Common myeloid progenitor, CD34-positive (primary cell): ENCODE results near the gene SMARCD2.
"Not testable (repeated sequence)": the region's sequence is repeated elsewhere in the genome, so short reads cannot be mapped to it uniquely, and the experiment has no call there.

Source experiments
- CTCF ChIA-PET: fragments of 350-600 bp; sonication (Branson Sonifier 250); formaldehyde crosslinking; loops from one replicate; lab custom pipeline; 2021; ENCODE audit warnings: antibody characterized with exemption; lab: Charles Lee
- POLR2A ChIA-PET: fragments of 350-600 bp; sonication (Branson Sonifier 250); formaldehyde crosslinking; loops from one replicate; lab custom pipeline; 2021; ENCODE audit warnings: antibody characterized with exemption; lab: Charles Lee
- DNase-seq, 3 donors: peaks; one replicate each; pipeline versions ENCODE4 v3.0.0 to v3.0.0-alpha.2; 2013
- H3K27ac ChIP-seq, 2 experiments: 1 replicate in 1 of 2; 2 replicates in 1 of 2; pipeline ENCODE4 v1.7.0; 2013; ENCODE audit warnings: inconsistent platforms in 2 of 2, low read length in 2 of 2, mild to moderate bottlenecking in 2 of 2, low read depth in 1 of 2, moderate library complexity in 1 of 2; ENCODE audit not compliant: severe bottlenecking in 2 of 2, insufficient read depth in 1 of 2, poor library complexity in 1 of 2
- H3K27me3 ChIP-seq, 5 experiments: replicated peaks in 2 of 5; 1 replicate in 3 of 5; 2 replicates in 2 of 5; pipeline versions ENCODE4 v1.6.1 to v1.7.0; 2013; ENCODE audit warnings: low read length in 4 of 5, mild to moderate bottlenecking in 2 of 5, moderate library complexity in 2 of 5, inconsistent platforms in 1 of 5; ENCODE audit not compliant: insufficient read depth in 5 of 5, control insufficient read depth in 4 of 5
- H3K36me3 ChIP-seq, 4 experiments: 1 replicate in 2 of 4; 2 replicates in 2 of 4; pipeline versions ENCODE4 v1.6.1 to v1.7.0; 2013; ENCODE audit warnings: low read length in 3 of 4, control low read depth in 1 of 4, mild to moderate bottlenecking in 1 of 4; ENCODE audit not compliant: control insufficient read depth in 4 of 4, insufficient read depth in 4 of 4
- H3K4me1 ChIP-seq, 4 experiments: 1 replicate in 3 of 4; 2 replicates in 1 of 4; pipeline versions ENCODE4 v1.6.1 to v1.7.1; 2013; ENCODE audit warnings: low read length in 3 of 4, mild to moderate bottlenecking in 3 of 4, control low read depth in 1 of 4, inconsistent platforms in 1 of 4, moderate library complexity in 1 of 4; ENCODE audit not compliant: control insufficient read depth in 4 of 4, insufficient read depth in 4 of 4; ENCODE audit errors: control extremely low read depth in 1 of 4
- H3K4me3 ChIP-seq, 7 experiments: 1 replicate in 4 of 7; 2 replicates in 3 of 7; pipeline versions ENCODE4 v1.5.1 to v1.7.0; 2013; ENCODE audit warnings: mild to moderate bottlenecking in 7 of 7, low read length in 6 of 7, moderate library complexity in 6 of 7, inconsistent platforms in 2 of 7, low read depth in 2 of 7, control low read depth in 1 of 7; ENCODE audit not compliant: insufficient read depth in 4 of 7, control insufficient read depth in 1 of 7; ENCODE audit errors: extremely low read depth in 1 of 7
- H3K9me3 ChIP-seq, 5 experiments: 1 replicate in 4 of 5; 2 replicates in 1 of 5; pipeline versions ENCODE4 v1.6.1 to v1.7.1; 2013; ENCODE audit warnings: low read length in 4 of 5, mild to moderate bottlenecking in 2 of 5, inconsistent platforms in 1 of 5, low read depth in 1 of 5, moderate library complexity in 1 of 5; ENCODE audit not compliant: control insufficient read depth in 4 of 5, insufficient read depth in 2 of 5; ENCODE audit errors: control extremely low read depth in 1 of 5
- WGBS: methylation state at CpG from one replicate; pipeline ENCODE4 v1.1.5; 2013; ENCODE audit not compliant: insufficient coverage; 5-methylcytosine and 5-hydroxymethylcytosine counted together

Gene SMARCD2

GRCh38 chr17:63880706-63881105 is 38.2 kb upstream of the SMARCD2 start:
- no peak overlapping the region for H3K27ac ChIP-seq
- no peaks in the 10 kb centered on the region for H3K9me3 ChIP-seq
- peaks cover 0 to 2% (median 0%) of the 10 kb centered on the region in 5 experiments for H3K27me3 ChIP-seq
- DNase-seq: no peak
- no peaks in the 10 kb centered on the region for H3K36me3 ChIP-seq
- no peaks in the 10 kb centered on the region for H3K4me1 ChIP-seq
- no peak overlapping the region for H3K4me3 ChIP-seq
- CTCF ChIA-PET: interaction anchor here (1.3 to 1.8 kb wide), 2 partner anchors 12 to 15 kb away, joined by 3 to 6 read pairs; no protein-coding TSS in a partner anchor
- WGBS: 88% methylated on average over 11 of the region's 12 CpGs
- POLR2A ChIA-PET: no interaction called here

- 98% methylated on average over 8 of the region's 9 CpGs for WGBS
- H3K27me3 ChIP-seq, POLR2A ChIA-PET, DNase-seq, H3K4me3 ChIP-seq, H3K9me3 ChIP-seq, H3K4me1 ChIP-seq, H3K27ac ChIP-seq, H3K36me3 ChIP-seq: not testable (repeated sequence)
- CTCF ChIA-PET: interaction anchor here (0.9 to 2.3 kb wide), 6 partner anchors 9 to 404 kb away, joined by 3 to 6 read pairs (median 4); partner anchors contain the start of gene CSHL1
Measured at GRCh38 chr17:63878413-63878812, 35.9 kb upstream of the SMARCD2 start.

- WGBS: 96% methylated on average over 5 of the region's 6 CpGs
- DNase-seq, H3K27me3 ChIP-seq, H3K27ac ChIP-seq, POLR2A ChIA-PET, H3K4me1 ChIP-seq, H3K36me3 ChIP-seq, H3K4me3 ChIP-seq, H3K9me3 ChIP-seq: not testable (repeated sequence)
- CTCF ChIA-PET: interaction anchor here (0.6 to 1.6 kb wide), 4 partner anchors 8 to 18 kb away, joined by 3 to 7 read pairs (median 3); no protein-coding TSS in a partner anchor
Measured at GRCh38 chr17:63874693-63875092, 32.2 kb upstream of the SMARCD2 start.

GRCh38 chr17:63874061-63874626 is 31.7 kb upstream of the SMARCD2 start:
- H3K4me3 ChIP-seq, H3K27me3 ChIP-seq, DNase-seq, H3K9me3 ChIP-seq, H3K27ac ChIP-seq, H3K36me3 ChIP-seq, POLR2A ChIA-PET, H3K4me1 ChIP-seq: not testable (repeated sequence)
- 83% methylated on average over 1 of the region's 8 CpGs for WGBS
- CTCF ChIA-PET: interaction anchor here (0.8 to 1.6 kb wide), 3 partner anchors 9 to 19 kb away, joined by 3 to 7 read pairs (median 3); no protein-coding TSS in a partner anchor

- WGBS: no CpG with 5 or more reads among the region's 7 CpGs
- H3K4me3 ChIP-seq, H3K4me1 ChIP-seq, H3K36me3 ChIP-seq, H3K9me3 ChIP-seq, POLR2A ChIA-PET, H3K27me3 ChIP-seq, DNase-seq, H3K27ac ChIP-seq: not testable (repeated sequence)
- CTCF ChIA-PET: interaction anchor here (1.4 to 1.6 kb wide), 2 partner anchors 10 to 14 kb away, joined by 3 to 7 read pairs; no protein-coding TSS in a partner anchor
Measured at GRCh38 chr17:63873577-63873976, 31.1 kb upstream of the SMARCD2 start, which contains the start of gene CSH2. TSS of gene CSH2 (minus strand) at chr17:63873677. CDS start at chr17:63873614, 63 bp downstream.

- DNase-seq, H3K9me3 ChIP-seq, H3K4me3 ChIP-seq, CTCF ChIA-PET, H3K27ac ChIP-seq, H3K36me3 ChIP-seq, H3K4me1 ChIP-seq, H3K27me3 ChIP-seq, POLR2A ChIA-PET: not testable (repeated sequence)
- WGBS: 100% methylated on average over 4 of the region's 15 CpGs
Measured at GRCh38 chr17:63871646-63872365, 29.3 kb upstream of the SMARCD2 start.

GRCh38 chr17:63870292-63870665 is 27.8 kb upstream of the SMARCD2 start:
- not testable (repeated sequence) for H3K4me3 ChIP-seq, H3K36me3 ChIP-seq, H3K27me3 ChIP-seq, H3K9me3 ChIP-seq, DNase-seq, H3K27ac ChIP-seq, H3K4me1 ChIP-seq
- WGBS: 100% methylated on average over 1 of the region's 4 CpGs
- ChIA-PET POLR2A (interaction anchor here (0.6 kb wide), 1 partner anchor 619 kb away, joined by 3 read pairs; no protein-coding TSS in a partner anchor), CTCF (interaction anchor here (1.2 to 1.6 kb wide), 3 partner anchors 11 to 22 kb away, joined by 4 read pairs; partner anchors contain the start of gene GH2)
